ENCODE data around the gene EIF2AK2.

DNA sequence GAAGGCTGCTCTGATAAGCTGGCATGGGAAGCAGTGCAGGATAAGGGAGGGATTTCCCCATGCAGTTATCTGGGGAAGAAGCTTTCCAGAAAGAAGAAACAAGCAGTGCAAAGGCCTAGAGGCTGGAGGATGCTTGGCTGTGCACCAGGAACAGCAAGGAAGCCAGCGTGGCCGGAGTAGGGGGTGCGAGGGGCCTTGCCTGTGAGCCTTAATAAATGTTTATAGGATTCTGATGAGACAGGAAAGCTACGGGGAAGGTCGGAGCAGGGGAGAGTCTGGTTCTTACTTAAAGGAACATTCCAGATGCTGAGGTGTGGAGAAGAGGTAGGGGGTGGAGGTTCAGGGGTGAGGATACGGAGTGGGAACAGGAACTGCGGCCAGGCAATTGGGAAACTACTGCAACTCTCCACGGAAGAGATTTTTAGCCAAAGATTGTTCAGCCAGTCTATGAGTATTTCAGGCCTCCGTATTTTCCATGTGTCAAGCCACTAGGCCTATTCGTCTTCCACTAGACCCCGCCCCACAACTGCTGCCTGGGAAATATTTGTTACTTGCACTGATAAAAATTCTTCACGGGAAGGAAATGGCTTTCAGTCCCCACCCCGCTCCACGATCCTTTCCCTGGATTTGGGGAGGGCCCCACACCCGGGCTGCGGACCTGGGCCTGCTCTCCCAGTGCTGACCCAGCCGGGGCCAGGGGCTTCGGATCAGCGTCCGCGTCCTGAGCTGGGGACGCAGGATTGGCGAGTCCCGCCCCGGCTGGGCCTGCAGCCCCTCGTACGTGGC is 516 bp downstream of the EIF2AK2 start:
- TF ChIP-seq, protein P1, sequence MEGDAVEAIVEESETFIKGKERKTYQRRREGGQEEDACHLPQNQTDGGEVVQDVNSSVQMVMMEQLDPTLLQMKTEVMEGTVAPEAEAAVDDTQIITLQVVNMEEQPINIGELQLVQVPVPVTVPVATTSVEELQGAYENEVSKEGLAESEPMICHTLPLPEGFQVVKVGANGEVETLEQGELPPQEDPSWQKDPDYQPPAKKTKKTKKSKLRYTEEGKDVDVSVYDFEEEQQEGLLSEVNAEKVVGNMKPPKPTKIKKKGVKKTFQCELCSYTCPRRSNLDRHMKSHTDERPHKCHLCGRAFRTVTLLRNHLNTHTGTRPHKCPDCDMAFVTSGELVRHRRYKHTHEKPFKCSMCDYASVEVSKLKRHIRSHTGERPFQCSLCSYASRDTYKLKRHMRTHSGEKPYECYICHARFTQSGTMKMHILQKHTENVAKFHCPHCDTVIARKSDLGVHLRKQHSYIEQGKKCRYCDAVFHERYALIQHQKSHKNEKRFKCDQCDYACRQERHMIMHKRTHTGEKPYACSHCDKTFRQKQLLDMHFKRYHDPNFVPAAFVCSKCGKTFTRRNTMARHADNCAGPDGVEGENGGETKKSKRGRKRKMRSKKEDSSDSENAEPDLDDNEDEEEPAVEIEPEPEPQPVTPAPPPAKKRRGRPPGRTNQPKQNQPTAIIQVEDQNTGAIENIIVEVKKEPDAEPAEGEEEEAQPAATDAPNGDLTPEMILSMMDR (conservative IDR thresholded peaks at IDR 0.05; ENCODE audit: low read length): no peak
- no peak for TF ChIP-seq EZH2phosphoT487 (IDR thresholded peaks at IDR 0.05; ENCODE audit: borderline replicate concordance)
